Measurements from ENCODE around the gene KMO.

Gene KMO

DNA sequence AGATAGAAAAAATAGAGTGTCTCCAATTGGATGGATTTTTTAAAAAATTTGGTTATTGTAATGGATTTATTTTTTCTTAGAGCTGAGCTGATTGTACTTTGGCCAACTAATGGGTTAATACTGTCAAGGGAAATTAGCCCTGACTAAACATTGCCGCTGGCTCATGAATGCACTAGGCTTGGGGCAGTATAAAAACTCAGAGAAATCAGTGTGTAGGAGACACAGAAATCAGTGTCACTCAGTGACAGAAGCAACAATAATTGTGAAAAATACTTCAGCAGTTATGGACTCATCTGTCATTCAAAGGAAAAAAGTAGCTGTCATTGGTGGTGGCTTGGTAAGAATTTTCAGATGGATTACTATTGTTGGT, at the start of gene KMO:
Gene KMO, plus strand, starts transcription at position 217 of the 370 bp plus-strand sequence. Its CDS starts 67 bp downstream, at position 284.
- peak; percentile 8 for DNase-seq

DNA sequence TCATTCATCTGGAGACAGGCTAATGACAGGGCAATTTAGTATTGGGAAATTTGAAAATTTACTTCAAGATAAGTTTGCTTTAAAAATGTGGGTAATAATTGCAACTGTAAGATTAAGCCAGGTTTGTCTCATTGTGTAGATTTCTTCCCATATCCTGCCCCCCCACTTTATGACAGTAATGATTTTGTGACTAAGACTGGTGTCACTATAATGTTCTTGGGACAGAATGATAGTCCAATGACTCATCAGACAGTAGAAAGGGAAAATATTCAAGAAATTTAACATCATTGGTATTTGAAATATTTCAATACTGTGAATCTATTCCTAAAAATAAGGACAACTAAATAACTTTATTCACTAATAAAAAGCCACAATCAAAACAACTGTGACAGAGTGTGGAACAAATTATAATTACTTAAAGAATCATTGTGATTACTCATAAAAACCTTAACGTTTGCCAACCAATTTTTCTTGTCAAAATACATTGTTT, 49.4 kb upstream of the KMO start:
- no peak for DNase-seq

DNA sequence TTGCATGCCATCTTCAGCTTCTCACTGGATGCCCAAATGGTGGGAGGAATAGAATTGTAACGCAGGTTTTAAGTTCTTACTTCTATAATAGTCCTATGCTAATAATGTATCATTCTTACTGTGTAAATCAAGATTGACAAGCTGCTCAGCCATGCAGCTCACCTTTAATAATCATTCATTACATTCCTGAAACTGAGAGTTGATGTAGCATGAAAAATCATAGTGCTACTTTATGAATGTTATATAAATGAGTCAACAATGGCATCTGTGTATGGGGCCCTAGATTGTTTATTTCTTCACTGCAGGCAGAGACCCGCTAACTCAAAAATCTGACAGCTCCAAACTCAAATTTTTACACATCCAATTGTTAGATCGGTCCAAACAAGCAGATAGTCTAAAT, 47.0 kb upstream of the KMO start:
- DNase-seq = no peak

DNA sequence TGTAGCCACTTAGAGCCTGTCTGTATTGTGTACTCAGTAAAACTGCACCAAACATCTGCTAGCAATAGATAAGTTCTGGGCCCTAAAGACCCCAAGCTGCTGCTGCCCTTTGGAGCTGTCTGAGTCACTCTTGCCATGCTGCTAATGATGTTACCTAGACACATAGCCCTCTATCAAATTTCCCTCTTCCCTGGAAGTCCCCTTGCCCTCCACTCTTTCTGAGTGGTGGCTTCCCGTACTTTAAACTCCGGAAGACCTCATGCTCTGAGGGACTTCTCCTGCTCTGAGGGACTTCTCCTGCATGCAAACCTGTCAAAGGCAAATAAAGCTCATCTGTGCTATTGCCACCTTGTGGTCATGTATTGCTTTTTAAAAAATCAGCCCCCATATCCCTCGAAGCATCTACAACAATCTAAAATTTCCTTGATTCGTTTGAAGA, 46.6 kb upstream of the KMO start:
- DNase-seq = no peak

DNA sequence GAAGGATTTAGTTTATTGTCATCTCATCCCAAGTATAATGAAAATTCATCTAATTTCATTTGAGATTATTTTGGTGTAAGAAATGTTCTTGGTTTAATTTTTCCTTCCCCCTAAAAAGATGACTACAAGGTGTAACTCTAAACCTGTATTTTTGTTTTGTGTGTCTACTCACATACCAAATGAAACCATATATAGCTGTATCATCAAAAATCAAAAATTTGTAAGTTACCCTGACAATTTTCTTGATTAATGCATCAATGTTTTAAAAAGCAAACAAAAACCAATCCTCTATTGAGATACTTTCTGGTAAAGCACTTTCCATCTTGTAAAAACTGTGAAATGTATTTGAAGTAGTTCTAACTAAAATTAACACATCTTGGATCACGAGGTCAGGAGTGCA, 43.4 kb upstream of the KMO start:
- DNase-seq = no peak

DNA sequence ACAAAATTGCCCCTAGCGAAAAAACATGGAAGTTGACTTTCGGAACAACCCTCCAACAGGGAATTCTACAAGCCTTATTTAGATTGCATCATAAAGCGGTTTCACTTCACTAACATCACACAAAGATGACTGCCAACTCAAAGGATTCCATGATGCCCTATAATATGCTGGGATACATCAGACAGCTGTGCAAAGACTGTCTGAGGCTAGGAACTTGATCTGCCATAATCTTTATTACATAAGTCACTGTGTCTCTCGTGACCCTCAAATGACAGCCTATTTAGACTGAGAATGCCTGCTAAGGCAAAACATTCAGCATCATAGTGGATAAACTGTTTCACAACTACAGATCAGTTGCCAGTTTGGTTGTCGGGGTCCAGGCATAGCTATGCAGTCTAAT, 36.4 kb upstream of the KMO start:
- DNase-seq = no peak

DNA sequence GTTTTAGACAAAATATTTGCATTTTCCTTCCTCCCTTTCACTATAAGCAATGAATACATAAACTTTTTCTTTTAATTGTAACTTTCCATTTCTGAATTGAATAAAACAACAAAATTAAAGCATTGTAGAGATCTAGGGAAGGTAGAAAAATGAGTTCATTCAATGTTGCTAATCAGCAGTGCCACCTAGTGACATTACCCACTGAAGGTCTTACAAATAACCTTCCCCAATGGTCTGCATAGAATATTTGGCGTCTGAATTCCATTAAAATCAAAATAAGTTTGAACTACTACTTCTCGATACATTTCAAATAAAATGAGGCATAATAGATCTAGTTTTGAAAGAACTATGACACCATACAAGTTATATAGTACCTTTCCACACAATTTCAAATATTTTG, 32.3 kb upstream of the KMO start:
- DNase-seq = no peak

DNA sequence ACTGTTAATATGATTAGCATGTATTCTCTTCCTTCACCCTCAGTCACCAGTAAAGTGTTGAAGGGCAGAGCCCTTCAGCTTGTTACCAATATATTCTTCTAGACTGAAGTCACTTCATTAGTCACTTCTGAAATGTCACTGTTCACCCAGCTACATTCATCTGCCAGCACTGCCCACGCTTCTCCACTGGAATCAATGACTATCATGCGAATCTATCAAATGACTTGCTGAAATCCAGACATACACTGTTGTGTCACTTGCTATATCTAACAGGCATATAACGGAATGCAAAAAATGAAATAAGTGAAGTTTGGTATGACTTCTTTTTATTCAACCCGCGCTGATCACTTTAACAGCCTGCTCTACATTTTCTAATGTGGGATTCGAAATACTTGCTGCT, 28.7 kb upstream of the KMO start:
- DNase-seq = no peak

DNA sequence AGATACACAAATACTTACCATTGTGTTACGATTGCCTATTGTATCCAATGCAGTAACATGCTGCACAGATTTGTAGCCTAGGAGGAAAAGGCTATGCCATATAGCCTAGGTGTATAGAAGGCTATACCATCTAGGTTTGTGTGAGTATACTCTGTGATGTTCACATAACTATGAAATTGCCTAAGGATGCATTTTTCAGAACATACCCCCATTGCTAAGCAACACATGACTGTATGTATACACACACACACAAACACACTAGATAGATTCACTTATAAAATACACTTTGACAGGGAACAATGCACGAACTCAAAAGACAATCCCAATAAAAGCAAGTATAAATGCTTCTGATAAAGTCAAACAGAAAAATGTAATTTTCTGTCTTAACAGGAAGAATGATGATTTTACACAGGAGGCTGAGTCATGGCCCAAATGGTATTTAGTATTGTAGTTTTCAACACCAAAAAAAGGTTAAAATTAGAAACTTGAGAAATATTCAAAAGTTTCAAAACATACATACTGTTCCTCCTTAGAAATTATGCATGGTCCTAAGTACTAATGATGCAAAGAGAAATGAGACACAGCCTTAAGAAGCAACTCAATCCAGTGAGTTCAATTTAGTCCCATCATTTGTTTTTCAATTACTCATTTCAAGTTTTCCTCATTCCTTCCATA, 24.9 kb upstream of the KMO start:
- DNase-seq = no peak

DNA sequence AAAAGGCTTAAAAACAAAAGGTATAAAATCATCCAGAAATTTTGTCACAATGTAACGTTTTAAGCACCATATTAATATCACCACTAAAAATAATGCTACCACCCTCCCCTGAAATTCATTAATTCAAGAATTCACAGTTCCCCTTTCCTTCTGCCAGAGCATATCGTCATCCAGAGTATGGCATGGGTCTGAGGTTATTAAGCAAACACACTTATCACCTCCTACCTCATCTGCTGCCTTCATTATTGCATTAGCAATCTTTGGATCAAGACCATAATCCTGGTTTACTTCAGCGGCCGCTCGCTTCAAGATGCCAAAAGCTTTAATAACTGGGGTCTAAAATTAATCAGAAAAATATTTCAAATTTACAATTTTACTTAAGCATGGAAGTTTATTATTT, 18.8 kb upstream of the KMO start:
- no peak for DNase-seq

DNA sequence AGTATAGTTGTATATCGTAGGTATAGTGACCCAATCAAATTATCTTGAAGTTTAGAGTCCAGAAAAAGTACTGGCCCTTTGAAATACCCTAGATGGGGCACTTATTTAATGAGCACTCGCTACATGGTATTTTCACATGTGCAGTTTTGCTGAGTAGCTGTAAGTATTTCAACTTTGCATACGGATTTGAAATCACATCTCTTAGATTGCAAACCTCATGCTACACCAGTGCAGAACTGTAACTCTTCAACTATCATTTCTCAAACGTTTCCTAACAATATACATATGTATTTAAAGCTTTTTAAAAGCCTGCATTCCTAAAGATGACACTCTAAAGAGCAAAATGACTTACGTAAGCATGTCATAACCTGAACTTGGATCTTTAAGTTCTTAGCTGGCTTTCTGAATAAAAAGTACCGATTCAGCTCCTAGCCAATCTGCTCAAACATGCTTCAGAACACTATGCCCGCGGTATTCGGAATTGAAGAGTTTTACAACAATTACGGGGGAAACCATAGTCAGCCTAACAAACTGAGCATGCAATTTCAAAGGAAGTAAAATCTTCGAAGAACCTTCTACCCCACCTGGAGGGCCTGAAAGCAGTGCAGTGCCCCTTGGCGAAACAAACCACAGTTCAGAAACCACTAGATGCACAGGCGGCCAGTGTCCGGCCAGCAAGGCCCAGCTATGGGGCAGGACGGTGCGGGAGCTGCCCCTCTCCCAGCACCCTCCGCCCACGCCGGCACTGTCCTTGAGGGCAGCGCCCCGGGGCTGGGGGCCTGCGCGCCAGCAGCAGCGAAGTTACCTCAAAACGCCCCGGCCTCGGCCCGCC, 13.5 kb upstream of the KMO start:
- peak; percentile 56 for DNase-seq

DNA sequence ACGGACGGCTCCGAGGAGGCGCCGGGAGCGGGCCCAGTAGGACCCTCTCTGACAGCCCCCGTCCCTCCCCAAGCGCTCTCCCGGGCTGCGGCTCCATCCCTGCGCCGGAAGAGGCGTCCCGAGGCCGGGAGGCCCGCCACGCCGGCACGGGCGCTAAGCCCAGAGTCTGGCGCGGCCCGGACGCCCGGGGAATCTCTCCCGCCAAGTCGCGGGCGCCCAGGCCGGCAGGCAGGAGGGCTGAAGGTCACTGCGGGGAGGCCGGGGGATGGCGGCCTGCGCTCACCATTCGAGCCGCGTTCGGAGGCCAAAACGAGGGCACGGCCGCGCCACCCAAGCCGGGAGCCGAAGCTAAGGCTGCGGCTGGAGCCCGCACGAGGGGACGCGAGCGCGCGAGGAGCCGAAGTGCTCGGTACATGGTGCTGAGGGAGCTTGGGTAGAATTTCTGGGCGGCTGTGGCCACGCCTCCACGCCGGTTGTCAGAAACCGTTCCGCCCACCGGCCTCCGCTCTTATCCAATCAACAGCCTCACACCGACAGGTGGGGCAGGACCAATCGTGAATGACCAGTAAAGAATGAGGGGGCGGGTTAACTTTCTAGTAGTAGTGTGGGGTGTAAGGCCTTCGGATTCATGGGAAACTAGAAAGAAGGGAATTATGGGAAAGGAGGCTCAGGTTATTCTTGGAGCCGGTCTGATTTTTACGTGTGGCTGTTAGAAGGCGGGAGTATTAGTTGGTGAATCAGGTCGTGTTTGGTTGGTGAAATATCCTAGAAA, 12.7 kb upstream of the KMO start, which contains the start of gene FH:
Gene FH, minus strand, starts transcription at position 448 of the 772 bp plus-strand sequence. Its CDS starts 33 bp downstream, at position 415.
- peak; percentile 95 for DNase-seq

DNA sequence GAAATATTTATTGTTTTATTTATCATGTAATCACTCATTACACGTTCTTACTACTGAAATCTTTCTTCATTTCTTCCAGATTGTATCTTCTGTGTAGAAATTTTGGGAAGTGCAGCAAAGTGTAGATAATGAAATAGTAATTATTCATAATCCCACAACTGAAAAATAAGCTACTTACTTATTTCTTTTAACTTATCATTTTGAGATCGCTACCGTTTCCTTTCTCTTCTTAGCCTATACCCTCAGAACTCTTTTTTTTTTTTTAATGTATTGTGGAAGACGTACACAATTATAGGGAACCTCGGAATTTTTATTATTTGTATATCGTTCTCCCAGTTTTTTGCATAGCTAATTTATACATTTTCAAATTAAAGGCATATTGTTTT, 12.1 kb upstream of the KMO start:
- no peak for DNase-seq

DNA sequence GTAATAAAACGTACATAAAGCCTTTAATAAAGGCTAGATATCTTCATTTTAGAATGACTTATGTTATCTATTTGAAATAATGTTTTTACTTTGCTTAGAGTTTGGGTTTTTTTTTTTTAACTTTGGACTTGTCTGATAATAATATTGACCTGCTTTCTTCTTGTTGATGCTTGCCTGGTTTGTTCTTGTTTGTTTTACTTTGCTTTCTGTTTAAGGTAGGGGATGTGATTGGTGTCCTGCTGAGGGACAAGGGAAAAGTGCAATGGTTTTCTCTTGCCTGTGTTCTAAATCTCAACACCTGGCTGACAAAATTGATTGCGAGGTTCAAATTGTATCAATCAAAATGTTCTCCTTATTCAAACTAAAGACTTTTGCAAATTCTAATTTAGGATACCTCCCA, 10.5 kb upstream of the KMO start:
- no peak for DNase-seq

DNA sequence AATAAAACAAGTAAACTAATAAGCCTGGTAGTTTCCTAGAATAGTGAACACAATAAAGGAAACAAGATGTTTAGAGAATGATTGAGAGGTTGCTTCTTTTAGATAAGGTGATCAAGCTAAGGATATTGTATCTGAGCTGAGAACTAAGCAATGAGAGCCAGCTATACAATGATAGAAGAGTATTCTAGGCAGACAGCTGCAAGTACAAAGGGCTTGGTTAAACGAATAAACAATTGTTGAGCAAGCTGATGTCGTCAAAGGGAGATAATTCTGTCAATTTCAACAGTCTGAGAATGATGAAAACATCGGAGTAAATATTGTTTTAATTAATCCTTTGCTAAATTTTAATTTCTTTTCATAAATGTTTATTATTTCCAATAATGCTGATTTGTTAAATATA, 7.2 kb upstream of the KMO start:
- DNase-seq = no peak

DNA sequence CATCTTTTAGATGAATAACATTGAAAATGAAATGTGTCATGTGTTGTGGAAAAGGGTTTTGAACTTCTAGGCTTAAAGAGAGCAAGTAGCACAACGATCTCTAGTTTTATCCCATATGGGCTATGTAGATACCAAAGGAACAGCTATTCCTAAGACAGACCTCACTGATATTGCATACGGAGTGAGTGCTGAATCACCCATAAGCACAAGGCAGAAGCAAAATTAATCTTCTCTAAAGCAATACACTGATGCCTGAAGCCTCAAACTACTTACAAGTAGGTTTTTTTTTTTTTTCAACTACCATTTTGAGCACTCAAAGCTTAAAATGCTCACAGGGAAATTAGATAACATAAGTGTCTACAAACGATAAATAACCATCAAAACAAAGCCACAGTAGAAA, 5.0 kb upstream of the KMO start:
- DNase-seq = no peak

DNA sequence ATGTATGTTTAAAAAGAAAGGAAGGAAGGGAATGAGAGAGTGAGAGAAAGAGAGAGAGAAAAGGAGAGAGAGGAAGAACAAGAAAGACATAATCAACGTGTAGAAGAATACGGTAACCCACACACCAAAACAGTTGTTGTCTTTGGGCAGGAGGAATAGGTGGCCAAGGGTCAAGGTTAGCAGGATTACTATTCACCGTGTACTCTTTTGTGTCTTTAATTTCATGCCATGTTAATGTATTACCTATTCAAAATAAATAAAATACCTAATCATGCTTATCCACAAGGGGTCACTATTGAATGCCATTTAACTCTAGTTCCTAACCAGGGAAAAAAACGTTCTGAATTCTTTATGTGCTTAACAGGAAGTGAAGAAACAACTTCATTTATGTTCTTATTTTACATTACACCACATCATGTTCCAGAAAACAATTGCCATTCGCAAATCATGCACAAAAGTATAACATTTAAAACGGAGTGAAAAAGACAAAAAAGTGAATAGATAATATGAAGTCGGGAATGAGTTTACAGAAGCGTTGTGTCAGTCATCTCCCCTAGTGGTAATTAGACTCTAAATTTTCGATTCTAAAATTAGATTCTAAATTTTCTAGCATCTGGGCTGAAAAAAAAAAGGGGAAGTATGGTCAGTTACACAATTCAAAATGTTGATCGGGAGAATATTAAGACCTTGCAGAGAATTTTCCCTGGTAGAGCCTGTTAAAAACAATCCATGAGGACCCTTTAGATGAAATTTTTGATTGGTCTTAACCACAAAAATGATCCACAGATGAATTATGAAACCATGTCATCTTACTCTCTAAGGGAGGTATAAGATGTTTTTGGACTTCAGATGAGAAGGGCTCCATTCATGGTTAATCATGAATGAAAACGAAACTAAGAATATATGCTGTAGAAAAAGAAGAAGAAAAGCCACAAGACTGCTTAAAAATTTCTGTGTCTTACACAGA, 700 bp upstream of the KMO start:
- DNase-seq = no peak

DNA sequence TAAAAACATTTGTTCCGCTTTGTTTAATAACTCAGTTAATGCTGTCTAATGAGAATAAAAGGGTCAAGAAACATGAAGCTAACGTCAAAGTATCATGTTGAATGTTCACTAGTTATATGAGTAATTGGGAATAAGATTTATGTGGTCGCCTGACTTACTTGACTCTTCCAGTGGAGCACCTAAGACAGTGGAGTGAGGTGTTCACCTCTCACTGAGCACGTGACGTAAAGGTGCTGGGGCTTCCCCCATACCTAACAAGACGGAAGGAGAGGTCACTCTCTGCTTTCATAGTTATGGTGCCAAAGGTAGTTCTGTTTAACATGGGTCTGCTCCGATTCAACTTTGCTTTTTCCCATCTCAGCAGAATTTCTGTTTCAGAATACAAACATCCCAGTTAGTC, 686 bp downstream of the KMO start:
- DNase-seq = peak; percentile 16

DNA sequence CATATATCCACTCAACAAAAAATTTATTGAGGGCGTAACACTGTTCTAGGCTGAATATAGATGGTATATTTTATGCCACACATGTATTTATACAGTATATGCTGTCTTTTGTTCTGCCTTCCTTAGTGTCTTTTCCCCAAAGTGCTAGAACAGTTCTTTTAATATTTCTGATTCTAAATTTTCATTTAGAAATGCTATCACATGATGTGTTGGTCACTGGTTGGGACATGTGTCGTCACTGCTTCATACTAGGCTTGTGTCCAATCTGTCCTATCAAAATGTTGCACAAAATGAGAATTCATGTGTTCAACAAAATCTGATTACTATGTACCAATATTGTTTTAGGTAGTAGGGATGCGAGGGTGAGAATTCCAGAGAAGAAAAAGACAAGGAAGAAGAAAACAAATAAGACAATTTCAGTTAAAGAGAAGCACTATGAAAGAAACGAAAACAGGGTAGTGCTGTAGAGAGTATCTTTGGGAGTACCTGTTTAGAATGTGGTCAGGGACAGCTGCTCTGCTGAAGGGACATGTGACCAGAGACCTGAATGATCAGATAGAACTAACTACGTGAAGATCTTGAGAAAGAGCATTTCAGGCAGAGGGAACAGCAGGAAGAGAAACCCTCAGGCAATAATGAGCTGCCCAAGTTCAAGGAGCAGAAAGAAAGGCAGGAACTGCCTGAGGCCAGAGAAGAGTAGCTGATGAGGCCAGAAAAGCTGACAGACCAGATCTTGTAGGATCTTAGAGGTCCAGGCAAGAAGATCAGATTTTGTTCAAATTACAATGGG, 1.3 kb downstream of the KMO start:
- no peak for DNase-seq

DNA sequence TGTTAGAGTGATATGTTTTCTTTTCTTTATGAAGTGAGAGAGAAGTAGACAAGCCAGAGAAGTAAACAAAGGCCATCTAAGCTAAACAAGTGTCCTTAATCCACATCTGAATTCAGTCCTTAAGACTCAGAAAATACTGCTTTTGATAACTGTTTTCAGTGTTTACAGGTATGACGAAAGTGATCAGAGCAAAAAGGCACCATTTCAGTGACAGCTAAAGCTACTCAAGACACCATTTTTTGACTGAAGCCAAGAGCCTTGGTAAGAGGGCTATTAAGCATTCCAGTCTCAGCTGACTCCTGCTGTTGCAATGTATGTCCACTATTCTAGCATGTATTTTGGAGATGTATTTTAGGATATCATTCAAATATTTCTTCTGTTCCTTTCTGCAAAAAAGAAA, 4.1 kb downstream of the KMO start:
- no peak for DNase-seq

DNA sequence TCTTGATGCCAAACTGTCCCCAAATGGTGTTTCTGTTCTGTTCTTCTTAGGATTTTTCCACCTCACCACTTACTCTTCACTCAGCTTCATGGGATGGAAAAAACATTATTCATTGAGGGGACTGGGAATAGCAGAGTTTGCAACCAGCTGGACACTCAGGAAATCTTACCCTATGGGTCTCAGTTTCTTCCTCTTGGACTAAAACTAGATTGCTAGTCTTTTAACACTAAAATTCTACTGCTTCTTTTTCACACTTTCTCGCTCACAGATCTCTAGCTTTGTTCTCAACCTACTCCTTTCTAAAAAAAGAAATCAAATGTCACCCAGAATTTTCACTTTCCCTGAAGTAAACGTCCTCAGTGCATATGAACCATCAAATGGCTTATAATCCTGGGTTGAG, 4.8 kb downstream of the KMO start:
- no peak for DNase-seq

Measured in stimulated activated CD4-positive, alpha-beta T cell treated with anti-CD3 and anti-CD28 coated beads, Interleukin-15, amount 100 ng/mL, for 24 hours (primary cell).